HEK293 (cell line): ENCODE data around the gene UBE2M.
A peak's percentile ranks its signal among the peaks of the same experiment; 100 is the strongest.
"Not testable (repeated sequence)": the region's sequence is repeated elsewhere in the genome, so short reads cannot be mapped to it uniquely, and the experiment has no call there.

ENCODE experiments used
- CTCF ChIA-PET: fragments of 350-600 bp; formaldehyde crosslinking; extraction: SDS; loops from one replicate; lab custom pipeline; 2021; ENCODE audit warnings: antibody characterized with exemption; lab: Yijun Ruan, JAX
- POLR2A ChIA-PET: fragments of 300-600 bp; formaldehyde crosslinking; extraction: SDS; loops from one replicate; lab custom pipeline; 2020; ENCODE audit warnings: antibody characterized with exemption, inconsistent platforms; lab: Yijun Ruan, JAX
- H3K27ac ChIP-seq: fragments of 200-500 bp; sonication (Bioruptor generic); 2 replicates; pipeline ENCODE4 v1.5.1; 2014; ENCODE audit warnings: low read depth, low read length, control low read depth, inconsistent platforms; ENCODE audit errors: extremely low read depth
- H3K36me3 ChIP-seq, 2 experiments: fragments of 200-500 bp in 1 of 2; sonication (Bioruptor generic) in 1 of 2; 1 replicate in 1 of 2; 2 replicates in 1 of 2; pipeline ENCODE4 v1.5.1; 2014 to 2017; ENCODE audit warnings: inconsistent platforms in 2 of 2, low read length in 2 of 2; ENCODE audit not compliant: control insufficient read depth in 2 of 2, insufficient read depth in 1 of 2
- H3K4me1 ChIP-seq: fragments of 200-500 bp; sonication (Bioruptor generic); 2 replicates; pipeline ENCODE4 v1.5.1; 2014; ENCODE audit warnings: mild to moderate bottlenecking, low read length, inconsistent platforms; ENCODE audit not compliant: control insufficient read depth, insufficient read depth
- H3K4me3 ChIP-seq: 2 replicates; pipeline ENCODE4 v1.5.1; 2011; ENCODE audit warnings: low read depth, mild to moderate bottlenecking, control low read depth, low read length, moderate library complexity
- H3K9me3 ChIP-seq: fragments of 200-500 bp; sonication (Bioruptor generic); 2 replicates; pipeline ENCODE4 v1.5.1; 2014; ENCODE audit warnings: low read depth, low read length, inconsistent platforms; ENCODE audit not compliant: control insufficient read depth, insufficient read depth
- BCL11B ChIP-seq: fragments of 450-650 bp; formaldehyde crosslinking; IDR thresholded peaks from 2 replicates; pipeline ENCODE4 v1.5.1; 2016; ENCODE audit warnings: low read depth, missing biosample characterization, missing genetic modification characterization
- KLF7 ChIP-seq: fragments of 450-650 bp; formaldehyde crosslinking; IDR thresholded peaks from 2 replicates; pipeline ENCODE4 v1.5.1; 2016; ENCODE audit warnings: missing biosample characterization, missing genetic modification characterization, borderline replicate concordance
- KLF9 ChIP-seq: fragments of 450-650 bp; formaldehyde crosslinking; IDR thresholded peaks from 2 replicates; pipeline ENCODE4 v1.5.1; 2016; ENCODE audit warnings: missing biosample characterization, missing genetic modification characterization, low read depth
- MYNN ChIP-seq: fragments of 450-650 bp; formaldehyde crosslinking; IDR thresholded peaks from 2 replicates; pipeline ENCODE4 v1.5.1; 2016; ENCODE audit warnings: missing biosample characterization, missing genetic modification characterization, borderline replicate concordance
- SCRT1 ChIP-seq: fragments of 450-650 bp; formaldehyde crosslinking; IDR thresholded peaks from 2 replicates; pipeline ENCODE4 v1.5.1; 2016; ENCODE audit warnings: missing biosample characterization, missing genetic modification characterization, borderline replicate concordance
- SP7 ChIP-seq: fragments of 450-650 bp; formaldehyde crosslinking; IDR thresholded peaks from 2 replicates; pipeline ENCODE4 v1.5.1; 2016; ENCODE audit warnings: missing biosample characterization, missing genetic modification characterization
- TSHZ1 ChIP-seq: fragments of 450-650 bp; formaldehyde crosslinking; IDR thresholded peaks from 2 replicates; pipeline ENCODE4 v1.5.1; 2016; ENCODE audit warnings: missing biosample characterization, missing genetic modification characterization, borderline replicate concordance
- ZFP69B ChIP-seq: fragments of 450-650 bp; formaldehyde crosslinking; IDR thresholded peaks from 2 replicates; pipeline ENCODE4 v1.5.1; 2016; ENCODE audit warnings: missing biosample characterization, missing genetic modification characterization
- ZNF19 ChIP-seq: fragments of 450-650 bp; formaldehyde crosslinking; IDR thresholded peaks from 2 replicates; pipeline ENCODE4; 2016; ENCODE audit warnings: missing biosample characterization, missing genetic modification characterization, low read depth
- ZNF404 ChIP-seq: fragments of 450-650 bp; formaldehyde crosslinking; IDR thresholded peaks from 2 replicates; pipeline ENCODE4 v1.5.1; 2017; ENCODE audit warnings: missing biosample characterization, missing genetic modification characterization
- ZNF510 ChIP-seq: fragments of 450-650 bp; formaldehyde crosslinking; IDR thresholded peaks from 2 replicates; pipeline ENCODE4 v1.5.1; 2018; ENCODE audit warnings: mild to moderate bottlenecking, missing genetic modification characterization, missing biosample characterization; ENCODE audit not compliant: insufficient replicate concordance
- ZNF549 ChIP-seq: fragments of 450-650 bp; IDR thresholded peaks from 2 replicates; pipeline ENCODE4 v1.5.1; 2018; ENCODE audit warnings: missing biosample characterization, missing genetic modification characterization, mild to moderate bottlenecking, inconsistent platforms, moderate library complexity
- ZNF639 ChIP-seq: fragments of 450-650 bp; formaldehyde crosslinking; IDR thresholded peaks from 2 replicates; pipeline ENCODE4 v1.5.1; 2016; ENCODE audit warnings: missing biosample characterization, missing genetic modification characterization
- ZNF704 ChIP-seq: fragments of 450-650 bp; formaldehyde crosslinking; IDR thresholded peaks from 2 replicates; pipeline ENCODE4 v1.5.1; 2016; ENCODE audit warnings: missing biosample characterization, missing genetic modification characterization
- ZNF785 ChIP-seq: fragments of 450-650 bp; formaldehyde crosslinking; IDR thresholded peaks from 2 replicates; pipeline ENCODE4 v1.5.1; 2016; ENCODE audit warnings: missing biosample characterization, missing genetic modification characterization
- ZNF843 ChIP-seq: fragments of 450-650 bp; formaldehyde crosslinking; IDR thresholded peaks from 2 replicates; pipeline ENCODE4 v1.5.1; 2016; ENCODE audit warnings: missing biosample characterization, missing genetic modification characterization
- ZXDB ChIP-seq: fragments of 450-650 bp; formaldehyde crosslinking; IDR thresholded peaks from 2 replicates; pipeline ENCODE4 v1.5.1; 2016; ENCODE audit warnings: missing biosample characterization, missing genetic modification characterization
- TF ChIP-seq, protein P1 (sequence below): fragments of 450-650 bp; formaldehyde crosslinking; IDR thresholded peaks from 2 replicates; pipeline ENCODE4 v1.5.1; 2016; ENCODE audit warnings: missing biosample characterization, missing genetic modification characterization, low read depth
- TF ChIP-seq, protein P2 (sequence below): fragments of 450-650 bp; formaldehyde crosslinking; optimal IDR thresholded peaks from 2 replicates; pipeline ENCODE3; 2016; ENCODE audit warnings: missing biosample characterization, mild to moderate bottlenecking, missing genetic modification characterization

The UBE2M gene

GRCh38 chr19:58558066-58558622 is at the start of gene UBE2M (continued):
- TF ChIP-seq ZXDB (tag by site-specific recombination) (peak; percentile 32; the same call in 1 of the 2 replicates), KLF7 (0 out of 2 replicates have a peak, but pooled peaks have one; percentile 19), SP7 (tag by site-specific recombination) (peak; percentile 7; the same call in 1 of the 2 replicates), ZNF549 (no peak), KLF9 (peak; percentile 27; the same call in 1 of the 2 replicates), TSHZ1 (peak; percentile 60), ZNF843 (tag by site-specific recombination) (no peak; the same call in 1 of the 2 replicates), ZFP69B (0 out of 2 replicates have a peak, but pooled peaks have one; percentile 16)
- TF ChIP-seq, all 188 proteins: peak for 31

DNA sequence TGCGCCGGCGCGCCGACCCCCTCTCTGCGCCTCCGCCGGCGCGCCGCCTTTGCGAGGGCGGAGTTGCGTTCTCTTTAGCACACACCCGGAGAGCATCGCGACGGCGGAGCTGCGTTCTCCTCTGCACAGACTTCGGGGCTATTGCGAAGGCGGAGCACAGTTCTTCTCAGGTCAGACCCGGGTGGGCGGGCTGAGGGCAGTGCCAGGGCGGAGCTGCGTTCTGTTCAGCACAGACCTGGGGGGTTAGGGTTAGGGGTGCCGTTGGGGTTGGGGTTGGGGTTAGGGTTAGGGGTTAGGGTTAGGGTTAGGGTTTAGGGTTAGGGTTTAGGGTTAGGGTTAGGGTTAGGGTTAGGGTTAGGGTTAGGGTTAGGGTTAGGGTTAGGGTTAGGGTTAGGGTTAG is 48.8 kb upstream of the UBE2M start:
- H3K4me1 ChIP-seq, H3K4me3 ChIP-seq, CTCF ChIA-PET, H3K27ac ChIP-seq, POLR2A ChIA-PET, H3K36me3 ChIP-seq, H3K9me3 ChIP-seq: not testable (repeated sequence)

GRCh38 chr19:58606251-58606896 is 48.0 kb upstream of the UBE2M start:
- H3K27ac ChIP-seq, H3K4me3 ChIP-seq, POLR2A ChIA-PET, H3K36me3 ChIP-seq, H3K9me3 ChIP-seq, H3K4me1 ChIP-seq: not testable (repeated sequence)
- CTCF ChIA-PET: interaction anchor here (0.6 to 0.9 kb wide), 3 partner anchors 20 to 73 kb away, joined by 3 read pairs; no protein-coding TSS in a partner anchor

DNA sequence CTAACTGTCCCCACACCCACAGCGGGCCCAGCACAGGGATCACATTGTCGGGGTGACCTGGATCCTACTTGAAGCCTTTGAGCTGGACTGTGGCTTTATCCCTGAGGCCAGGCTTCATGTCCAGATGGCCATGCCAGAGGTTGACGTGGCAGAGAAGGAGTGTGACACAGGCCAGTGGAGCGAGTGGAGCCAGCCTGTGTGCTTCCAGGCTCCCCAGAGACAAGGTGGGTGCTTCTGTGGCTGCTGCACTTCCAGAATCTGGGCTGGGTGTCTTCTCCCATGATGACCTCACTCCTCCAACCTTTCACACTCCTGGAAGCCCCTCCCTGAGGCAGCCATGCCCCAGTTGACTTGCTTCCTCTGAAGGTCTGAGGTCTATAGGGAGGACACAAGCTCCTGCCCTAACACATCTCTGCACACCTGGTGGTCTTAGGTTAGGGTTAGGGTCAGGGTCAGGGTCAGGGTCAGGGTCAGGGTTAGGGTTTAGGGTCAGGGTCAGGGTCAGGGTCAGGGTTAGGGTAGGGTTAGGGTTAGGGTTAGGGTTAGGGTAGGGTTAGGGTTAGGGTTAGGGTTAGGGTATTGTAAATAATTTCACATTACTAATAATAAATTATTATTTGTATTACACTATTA is 27.8 kb upstream of the UBE2M start:
- CTCF ChIA-PET: interaction anchor here (0.6 to 0.7 kb wide), 3 partner anchors 10 to 1153 kb away, joined by 3 to 4 read pairs (median 3); no protein-coding TSS in a partner anchor
- H3K27ac ChIP-seq: no peak overlapping the region
- no peak overlapping the region for H3K4me3 ChIP-seq
- H3K4me1 ChIP-seq: no peaks in the 10 kb centered on the region
- H3K9me3 ChIP-seq: no peaks in the 10 kb centered on the region
- H3K36me3 ChIP-seq: peaks cover 0 to 23% of the 10 kb centered on the region in 2 experiments; a peak in 1 of 3 replicates
- POLR2A ChIA-PET: no interaction called here
- TF ChIP-seq ZNF704 (tag by site-specific recombination) (no peak), BCL11B (tag by site-specific recombination) (peak; percentile 75; the same call in 1 of the 2 replicates), ZNF404 (no peak), ZFP69B (no peak), MYNN (tag by site-specific recombination) (no peak), ZNF785 (no peak), ZNF639 (tag by site-specific recombination) (no peak), SCRT1 (tag by site-specific recombination) (no peak), ZNF19 (tag by site-specific recombination) (no peak), ZNF510 (tag by site-specific recombination) (no peak)
- TF ChIP-seq, protein P1, sequence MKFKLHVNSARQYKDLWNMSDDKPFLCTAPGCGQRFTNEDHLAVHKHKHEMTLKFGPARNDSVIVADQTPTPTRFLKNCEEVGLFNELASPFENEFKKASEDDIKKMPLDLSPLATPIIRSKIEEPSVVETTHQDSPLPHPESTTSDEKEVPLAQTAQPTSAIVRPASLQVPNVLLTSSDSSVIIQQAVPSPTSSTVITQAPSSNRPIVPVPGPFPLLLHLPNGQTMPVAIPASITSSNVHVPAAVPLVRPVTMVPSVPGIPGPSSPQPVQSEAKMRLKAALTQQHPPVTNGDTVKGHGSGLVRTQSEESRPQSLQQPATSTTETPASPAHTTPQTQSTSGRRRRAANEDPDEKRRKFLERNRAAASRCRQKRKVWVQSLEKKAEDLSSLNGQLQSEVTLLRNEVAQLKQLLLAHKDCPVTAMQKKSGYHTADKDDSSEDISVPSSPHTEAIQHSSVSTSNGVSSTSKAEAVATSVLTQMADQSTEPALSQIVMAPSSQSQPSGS (tag by site-specific recombination): no peak
- TF ChIP-seq, protein P2, sequence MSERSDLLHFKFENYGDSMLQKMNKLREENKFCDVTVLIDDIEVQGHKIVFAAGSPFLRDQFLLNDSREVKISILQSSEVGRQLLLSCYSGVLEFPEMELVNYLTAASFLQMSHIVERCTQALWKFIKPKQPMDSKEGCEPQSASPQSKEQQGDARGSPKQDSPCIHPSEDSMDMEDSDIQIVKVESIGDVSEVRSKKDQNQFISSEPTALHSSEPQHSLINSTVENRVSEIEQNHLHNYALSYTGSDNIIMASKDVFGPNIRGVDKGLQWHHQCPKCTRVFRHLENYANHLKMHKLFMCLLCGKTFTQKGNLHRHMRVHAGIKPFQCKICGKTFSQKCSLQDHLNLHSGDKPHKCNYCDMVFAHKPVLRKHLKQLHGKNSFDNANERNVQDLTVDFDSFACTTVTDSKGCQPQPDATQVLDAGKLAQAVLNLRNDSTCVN: peak; percentile 11
